ENCODE measurements around the gene RIPPLY1.

DNA sequence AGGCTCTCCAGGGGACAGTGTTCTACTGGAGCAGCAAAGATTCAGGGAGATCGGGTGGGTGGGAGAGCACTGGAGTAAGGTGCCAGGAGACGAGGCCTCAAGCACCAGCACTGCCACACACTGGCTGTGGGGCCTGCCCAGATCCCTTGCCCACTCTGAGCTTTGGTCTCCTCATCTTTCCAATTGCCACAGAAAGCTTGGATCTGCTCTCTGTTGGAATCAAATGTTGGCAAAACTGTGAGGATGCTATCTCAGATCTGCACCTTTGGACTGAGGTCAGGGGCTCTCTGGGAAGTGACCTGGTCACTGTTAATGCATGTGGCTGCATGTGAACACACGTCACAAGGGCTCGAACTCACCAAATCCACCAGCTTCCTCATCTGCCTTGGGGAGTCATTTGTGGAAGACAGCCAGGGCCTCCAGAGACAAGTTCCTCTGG, 1.3 kb downstream of the RIPPLY1 start:
- TF ChIP-seq, protein P1, sequence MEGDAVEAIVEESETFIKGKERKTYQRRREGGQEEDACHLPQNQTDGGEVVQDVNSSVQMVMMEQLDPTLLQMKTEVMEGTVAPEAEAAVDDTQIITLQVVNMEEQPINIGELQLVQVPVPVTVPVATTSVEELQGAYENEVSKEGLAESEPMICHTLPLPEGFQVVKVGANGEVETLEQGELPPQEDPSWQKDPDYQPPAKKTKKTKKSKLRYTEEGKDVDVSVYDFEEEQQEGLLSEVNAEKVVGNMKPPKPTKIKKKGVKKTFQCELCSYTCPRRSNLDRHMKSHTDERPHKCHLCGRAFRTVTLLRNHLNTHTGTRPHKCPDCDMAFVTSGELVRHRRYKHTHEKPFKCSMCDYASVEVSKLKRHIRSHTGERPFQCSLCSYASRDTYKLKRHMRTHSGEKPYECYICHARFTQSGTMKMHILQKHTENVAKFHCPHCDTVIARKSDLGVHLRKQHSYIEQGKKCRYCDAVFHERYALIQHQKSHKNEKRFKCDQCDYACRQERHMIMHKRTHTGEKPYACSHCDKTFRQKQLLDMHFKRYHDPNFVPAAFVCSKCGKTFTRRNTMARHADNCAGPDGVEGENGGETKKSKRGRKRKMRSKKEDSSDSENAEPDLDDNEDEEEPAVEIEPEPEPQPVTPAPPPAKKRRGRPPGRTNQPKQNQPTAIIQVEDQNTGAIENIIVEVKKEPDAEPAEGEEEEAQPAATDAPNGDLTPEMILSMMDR (IDR thresholded peaks at IDR 0.05; ENCODE audit: poor library complexity): no peak
- TF ChIP-seq EZH2phosphoT487 (IDR thresholded peaks at IDR 0.05; ENCODE audit: low read depth, severe bottlenecking, unreplicated experiment): no peak
- no peak for TF ChIP-seq EZH2 (IDR thresholded peaks at IDR 0.05; ENCODE audit: borderline replicate concordance)

All from hepatocyte (in vitro differentiated cells).